RWPE2 (cell line): Measurements from ENCODE around the gene GRM2.

Experiments used
- ATAC-seq: fragments of 200-7000 bp; cut with Tn5 transposase; 3 replicates; pipeline ENCODE4 v1.9.1; 2021; ENCODE audit warnings: low read depth
- DNase-seq: peaks from one replicate; pipeline ENCODE4 v3.0.0-alpha.2; 2020; ENCODE audit warnings: low spot score
- H3K27ac ChIP-seq: fragments of 450-650 bp; 2 replicates; pipeline ENCODE4 v1.5.1; 2017; ENCODE audit warnings: mild to moderate bottlenecking; ENCODE audit not compliant: poor library complexity, severe bottlenecking
- H3K27me3 ChIP-seq: fragments of 250-450 bp; sonication (Bioruptor Pico); 2 replicates; pipeline ENCODE4 v1.5.1; 2021; ENCODE audit warnings: mild to moderate bottlenecking, moderate library complexity; ENCODE audit not compliant: insufficient read depth, poor library complexity, severe bottlenecking
- H3K36me3 ChIP-seq: fragments of 250-450 bp; sonication (Bioruptor Pico); 2 replicates; pipeline ENCODE4 v1.5.1; 2020; ENCODE audit warnings: low read depth, mild to moderate bottlenecking, moderate library complexity
- H3K4me1 ChIP-seq: fragments of 250-450 bp; sonication (Bioruptor Pico); 2 replicates; pipeline ENCODE4 v1.5.1; 2021; ENCODE audit warnings: mild to moderate bottlenecking, moderate library complexity; ENCODE audit not compliant: insufficient read depth, poor library complexity, severe bottlenecking
- H3K4me3 ChIP-seq: fragments of 250-450 bp; sonication (Bioruptor Pico); 2 replicates; pipeline ENCODE4 v1.5.1; 2021; ENCODE audit warnings: mild to moderate bottlenecking, moderate library complexity; ENCODE audit not compliant: severe bottlenecking
- H3K9me3 ChIP-seq: fragments of 250-450 bp; sonication (Bioruptor Pico); 2 replicates; pipeline ENCODE4 v1.5.1; 2021; ENCODE audit warnings: mild to moderate bottlenecking, moderate library complexity; ENCODE audit not compliant: severe bottlenecking
- CTCF ChIP-seq: fragments of 450-650 bp; IDR thresholded peaks from one replicate; pipeline ENCODE4 v1.5.1; 2017; ENCODE audit warnings: mild to moderate bottlenecking, moderate library complexity; ENCODE audit not compliant: poor library complexity, severe bottlenecking

The GRM2 gene

DNA sequence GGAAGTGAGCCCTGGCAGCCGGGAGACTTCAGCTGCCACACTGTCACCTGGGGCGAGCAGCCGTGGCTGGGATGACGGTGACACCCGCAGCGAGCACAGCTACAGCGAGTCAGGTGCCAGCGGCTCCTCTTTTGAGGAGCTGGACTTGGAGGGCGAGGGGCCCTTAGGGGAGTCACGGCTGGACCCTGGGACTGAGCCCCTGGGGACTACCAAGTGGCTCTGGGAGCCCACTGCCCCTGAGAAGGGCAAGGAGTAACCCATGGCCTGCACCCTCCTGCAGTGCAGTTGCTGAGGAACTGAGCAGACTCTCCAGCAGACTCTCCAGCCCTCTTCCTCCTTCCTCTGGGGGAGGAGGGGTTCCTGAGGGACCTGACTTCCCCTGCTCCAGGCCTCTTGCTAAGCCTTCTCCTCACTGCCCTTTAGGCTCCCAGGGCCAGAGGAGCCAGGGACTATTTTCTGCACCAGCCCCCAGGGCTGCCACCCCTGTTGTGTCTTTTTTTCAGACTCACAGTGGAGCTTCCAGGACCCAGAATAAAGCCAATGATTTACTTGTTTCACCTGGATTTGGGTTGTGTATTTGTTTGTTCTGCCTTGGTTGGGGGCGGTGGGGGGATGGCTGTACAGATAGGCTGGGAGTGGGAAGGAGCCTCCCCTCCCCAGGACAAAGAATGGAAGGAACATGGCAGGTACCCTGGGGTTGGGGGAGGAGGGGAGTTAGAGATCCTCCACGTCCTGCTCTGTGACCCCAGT, 2.9 kb upstream of the GRM2 start:
- no peak for TF ChIP-seq CTCF
- DNase-seq = peak; percentile 43
- Histone ChIP-seq H3K36me3 (peaks cover 13% of the 10 kb centered on the region), H3K27me3 (peaks cover 8% of the 10 kb centered on the region), H3K4me3 (no peak overlapping the region), H3K4me1 (no peaks in the 10 kb centered on the region), H3K27ac (no peak overlapping the region), H3K9me3 (no peaks in the 10 kb centered on the region)
- no peak for ATAC-seq

GRCh38 chr3:51704511-51704950, 2.3 kb upstream of the GRM2 start:
- Histone ChIP-seq H3K4me1 (no peaks in the 10 kb centered on the region), H3K36me3 (peaks cover 8% of the 10 kb centered on the region), H3K27me3 (peaks cover 8% of the 10 kb centered on the region), H3K9me3 (no peaks in the 10 kb centered on the region), H3K27ac (no peak overlapping the region), H3K4me3 (no peak overlapping the region)
- ATAC-seq = no peak
- no peak for TF ChIP-seq CTCF
- peak; percentile 33 for DNase-seq

- Histone ChIP-seq H3K36me3 (peaks cover 5% of the 10 kb centered on the region; the same call in 1 of the 2 replicates), H3K4me3 (no peak overlapping the region), H3K9me3 (no peaks in the 10 kb centered on the region), H3K27ac (no peak overlapping the region), H3K27me3 (peaks cover 8% of the 10 kb centered on the region), H3K4me1 (no peaks in the 10 kb centered on the region)
- DNase-seq = peak; percentile 18
- no peak for ATAC-seq
- no peak for TF ChIP-seq CTCF
Observed at GRCh38 chr3:51705276-51706020, 1.4 kb upstream of the GRM2 start.

DNA sequence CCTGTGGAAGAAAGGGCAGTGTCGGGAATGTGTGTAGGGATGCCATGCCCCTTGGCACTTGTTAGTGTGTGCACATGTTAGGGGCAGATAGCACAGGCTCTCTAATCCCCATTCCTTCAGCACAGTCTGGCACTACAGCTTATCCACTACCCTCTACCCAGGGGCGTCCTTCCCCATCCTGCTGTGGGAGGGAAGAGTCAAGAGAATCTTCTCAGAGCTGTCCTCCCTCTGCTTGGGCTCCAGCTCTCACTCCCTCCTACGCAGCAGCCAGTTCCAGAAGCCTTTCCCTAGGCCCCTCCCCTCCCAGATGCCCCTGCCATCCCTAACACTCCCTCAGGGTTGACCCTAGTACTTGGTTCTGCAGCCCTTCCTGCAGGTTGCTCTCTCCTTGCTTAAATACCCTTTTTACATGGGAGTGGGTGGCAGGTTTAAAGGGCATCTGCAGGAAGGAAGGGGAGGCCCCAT, 815 bp upstream of the GRM2 start:
- Histone ChIP-seq H3K4me1 (no peaks in the 10 kb centered on the region), H3K36me3 (peaks cover 5% of the 10 kb centered on the region; the same call in 1 of the 2 replicates), H3K4me3 (no peak overlapping the region), H3K27ac (no peak overlapping the region), H3K9me3 (no peaks in the 10 kb centered on the region), H3K27me3 (peaks cover 8% of the 10 kb centered on the region)
- ATAC-seq = no peak
- peak; percentile 25 for DNase-seq
- TF ChIP-seq CTCF = no peak
